K562 (cell line): ENCODE measurements around the gene AFF3. TPM values are rescaled to one million over a fixed set of nuclear protein-coding genes. Genes with fewer than 3 reads are reported as not detected.

ENCODE experiments used
- ATAC-seq: fragments of 200-7000 bp; cut with Tn5 transposase; 3 replicates; pipeline ENCODE4 v1.9.1; 2020; ENCODE audit warnings: moderate library complexity
- BruUV-seq: library from RNA; stranded (reverse); fragments of 400-500 nt; replicated peaks from 2 replicates; lab custom pipeline; 2021; lab: Mats Ljungman, UMichigan
- CTCF ChIA-PET: fragments of 300-600 bp; formaldehyde crosslinking; extraction: SDS; loops from one replicate; lab custom pipeline; 2021; ENCODE audit warnings: low intra/inter-chr PET ratio; lab: Yijun Ruan, JAX
- POLR2A ChIA-PET: fragments of 300-600, 350-650 bp; sonication (Branson Sonifier 250); formaldehyde crosslinking; extraction: SDS; loops from one replicate; lab custom pipeline; 2021; ENCODE audit warnings: antibody characterized with exemption, inconsistent platforms; lab: Yijun Ruan, JAX
- DNase-seq, 4 experiments: peaks; one replicate each; pipeline versions ENCODE4 v3.0.0 to v3.0.0-alpha.2; 2011 to 2018; ENCODE audit warnings: low spot score in 3 of 4, mixed read lengths in 3 of 4; ENCODE audit errors: extremely low read depth in 1 of 4
- FAIRE-seq: peaks from 2 replicates; lab custom pipeline; 2011; peaks lifted over from hg19 to GRCh38; lab: Jason Lieb, UNC
- H2AFZ ChIP-seq: 2 replicates; pipeline ENCODE4 v1.6.0; 2011; ENCODE audit warnings: low read depth, low read length, control low read depth, inconsistent platforms
- H3K27ac ChIP-seq: fragments of 200-600 bp; 3 replicates; pipeline ENCODE4 v1.8.0; 2011; ENCODE audit warnings: low read depth, mild to moderate bottlenecking, control low read depth, inconsistent platforms, low read length, moderate library complexity, mixed read lengths; ENCODE audit errors: extremely low read depth
- H3K27me3 ChIP-seq, 2 experiments: fragments of 300-600 bp in 1 of 2; 2 replicates in 1 of 2; 3 replicates in 1 of 2; pipeline versions ENCODE4 v1.6.0 to v1.8.0; 2011; ENCODE audit warnings: inconsistent platforms in 2 of 2, low read length in 2 of 2, mild to moderate bottlenecking in 1 of 2, mixed read lengths in 1 of 2, moderate library complexity in 1 of 2; ENCODE audit not compliant: control insufficient read depth in 2 of 2, insufficient read depth in 2 of 2
- H3K36me3 ChIP-seq: fragments of 300-600 bp; 3 replicates; pipeline ENCODE4 v1.8.0; 2011; ENCODE audit warnings: mild to moderate bottlenecking, low read length, inconsistent platforms; ENCODE audit not compliant: control insufficient read depth, insufficient read depth
- H3K4me1 ChIP-seq, 2 experiments: fragments of 200-600 bp in 1 of 2; replicated peaks in 1 of 2; 2 replicates in 1 of 2; 3 replicates in 1 of 2; pipeline versions ENCODE4 v1.5.1 to v1.8.0; 2011; ENCODE audit warnings: inconsistent platforms in 2 of 2, low read length in 2 of 2, mild to moderate bottlenecking in 1 of 2, mixed read lengths in 1 of 2, moderate library complexity in 1 of 2; ENCODE audit not compliant: control insufficient read depth in 2 of 2, insufficient read depth in 2 of 2
- H3K4me2 ChIP-seq: 2 replicates; pipeline ENCODE4 v1.6.1; 2011; ENCODE audit warnings: low read length, control low read depth, inconsistent platforms, mixed read lengths; ENCODE audit not compliant: insufficient read depth
- H3K4me3 ChIP-seq: fragments of 200-600 bp; sonication (generic), shearing (Covaris generic); 2 replicates; pipeline ENCODE4 v1.5.1; 2016; ENCODE audit warnings: control low read depth, inconsistent platforms
- H3K79me2 ChIP-seq: fragments of 200-600 bp; 3 replicates; pipeline ENCODE4 v1.8.0; 2011; ENCODE audit warnings: low read length, inconsistent platforms; ENCODE audit not compliant: control insufficient read depth, insufficient read depth
- H3K9ac ChIP-seq, 2 experiments: 2 replicates each; pipeline versions ENCODE4 v1.6.0 to v1.6.1; 2011; ENCODE audit warnings: low read depth in 2 of 2, low read length in 2 of 2, control low read depth in 1 of 2, inconsistent platforms in 1 of 2, mild to moderate bottlenecking in 1 of 2, mixed read lengths in 1 of 2; ENCODE audit not compliant: insufficient read depth in 1 of 2
- H3K9me1 ChIP-seq: one replicate; pipeline ENCODE4 v1.6.0; 2011; ENCODE audit warnings: inconsistent platforms, mild to moderate bottlenecking, low read length, moderate library complexity; ENCODE audit not compliant: control insufficient read depth, insufficient read depth
- H3K9me3 ChIP-seq: replicated peaks from 2 replicates; pipeline ENCODE4 v1.5.1; 2011; ENCODE audit warnings: low read depth, low read length, inconsistent platforms; ENCODE audit not compliant: control insufficient read depth, insufficient read depth
- H4K20me1 ChIP-seq: replicated peaks from 2 replicates; pipeline ENCODE4 v1.6.1; 2011; ENCODE audit warnings: low read length, inconsistent platforms, mixed read lengths; ENCODE audit not compliant: control insufficient read depth, insufficient read depth
- CC2D1A ChIP-seq: fragments of 450-650 bp; IDR thresholded peaks from 2 replicates; pipeline ENCODE4 v1.6.1; 2017; ENCODE audit warnings: mild to moderate bottlenecking
- CGGBP1 ChIP-seq: fragments of 250-450 bp; sonication (Bioruptor Pico); IDR thresholded peaks from 2 replicates; pipeline ENCODE4 v1.9.0; 2021; ENCODE audit warnings: mild to moderate bottlenecking
- CHD1 ChIP-seq: fragments of 200-600 bp; sonication (generic); IDR thresholded peaks from one replicate; pipeline ENCODE4 v1.6.1; 2012; ENCODE audit warnings: mild to moderate bottlenecking, moderate library complexity, low read length, inconsistent platforms
- MTF1 ChIP-seq: fragments of 250-450 bp; sonication (Bioruptor Pico); IDR thresholded peaks from 2 replicates; pipeline ENCODE4 v1.9.0; 2021; ENCODE audit warnings: moderate library complexity, mild to moderate bottlenecking, inconsistent platforms, borderline replicate concordance
- PRPF4 ChIP-seq: fragments of 200-400 bp; formaldehyde crosslinking; IDR thresholded peaks from one replicate; pipeline ENCODE4 v1.6.1; 2017; ENCODE audit warnings: low read length, low read depth, mild to moderate bottlenecking; ENCODE audit not compliant: insufficient read depth, poor library complexity, severe bottlenecking
- RBM14 ChIP-seq: fragments of 200-400 bp; formaldehyde crosslinking; IDR thresholded peaks from 2 replicates; pipeline ENCODE4 v1.6.1; 2018; ENCODE audit warnings: low read depth, mild to moderate bottlenecking, low read length, moderate library complexity, borderline replicate concordance; ENCODE audit not compliant: insufficient read depth
- RBM39 ChIP-seq: fragments of 200-400 bp; formaldehyde crosslinking; optimal IDR thresholded peaks from 2 replicates; pipeline ENCODE3; 2018; ENCODE audit warnings: low read depth, low read length
- TOE1 ChIP-seq, 2 experiments: fragments of 450-650 bp in 1 of 2; sonication (generic) in 1 of 2; formaldehyde crosslinking in 1 of 2; IDR thresholded peaks; 2 replicates each; pipeline versions ENCODE4 v1.7.1 to v1.8.0; 2016 to 2022; ENCODE audit warnings: borderline replicate concordance in 2 of 2, mild to moderate bottlenecking in 2 of 2, antibody characterized with exemption in 1 of 2, inconsistent platforms in 1 of 2, low read depth in 1 of 2, missing genetic modification reagents in 1 of 2, moderate library complexity in 1 of 2
- ZNF695 ChIP-seq: fragments of 450-650 bp; formaldehyde crosslinking; IDR thresholded peaks from 2 replicates; pipeline ENCODE4 v1.4.0; 2020; ENCODE audit warnings: mild to moderate bottlenecking, moderate library complexity
- WGBS: fragments of 100-300 bp; shearing (Covaris generic); methylation state at CpG from one replicate; pipeline ENCODE4 v1.1.6; 2016; ENCODE audit warnings: low coverage, mixed read lengths; ENCODE audit not compliant: insufficient coverage; ENCODE audit errors: missing lambda C conversion rate; 5-methylcytosine and 5-hydroxymethylcytosine counted together
- in situ Hi-C: fragments of 300-500 bp; cut with MboI; formaldehyde crosslinking; loops from 4 replicates; pipeline ENCODE4 v1.15.0; 2018; ENCODE audit warnings: inconsistent platforms, mixed read lengths
- intact Hi-C: fragments of 100-400 bp; cut with micrococcal nuclease; formaldehyde crosslinking; loops from 2 replicates; pipeline ENCODE4 v1.14.2; 2022
- polyA plus RNA-seq, 8 experiments: library from polyadenylated mRNA; depleted of rRNA in 4 of 8; stranded (reverse) in 5 of 8; unstranded in 3 of 8; fragments of >200 nt; fragmentation: Nextera tagmentation in 2 of 8; fragmentation: Illumina TruSeq in 1 of 8; extraction: Ambion mirVana in 2 of 8; extraction: Trizol in 1 of 8; gene quantifications; 2 replicates each; pipeline versions ENCODE4 v1.2.1 to v1.2.3, GENCODE V29; 2011 to 2014; ENCODE audit warnings: inconsistent platforms in 1 of 8, missing spikeins in 1 of 8
- total RNA-seq, 7 experiments: library from RNA; depleted of rRNA in 6 of 7; stranded (reverse); fragments of >200 nt in 6 of 7; fragmentation: Illumina TruSeq in 2 of 7; extraction: Trizol in 2 of 7; gene quantifications; 2 replicates each; pipeline versions ENCODE4 v1.2.1 to v1.2.3, GENCODE V29; 2011 to 2021; ENCODE audit warnings: low replicate concordance in 1 of 7
- TF ChIP-seq, protein P1 (sequence below): fragments of 450-650 bp; IDR thresholded peaks from 2 replicates; pipeline ENCODE4 v1.7.0; 2016; ENCODE audit warnings: borderline replicate concordance
- TF ChIP-seq, protein P2 (sequence below), 2 experiments: fragments of 450-650 bp in 1 of 2; sonication (generic) in 1 of 2; formaldehyde crosslinking in 1 of 2; IDR thresholded peaks; 2 replicates each; pipeline versions ENCODE4 v1.7.1 to v1.9.0; 2016 to 2022; ENCODE audit warnings: inconsistent platforms in 1 of 2, mild to moderate bottlenecking in 1 of 2, missing genetic modification reagents in 1 of 2

AFF3 gene
- total and polyA plus RNA-seq, 9 of the 15 experiments (the other 6 are each of a cell fraction or from before 2014, with no cell fraction given) = 0.02 to 0.11 TPM; not detected in 7

DNA sequence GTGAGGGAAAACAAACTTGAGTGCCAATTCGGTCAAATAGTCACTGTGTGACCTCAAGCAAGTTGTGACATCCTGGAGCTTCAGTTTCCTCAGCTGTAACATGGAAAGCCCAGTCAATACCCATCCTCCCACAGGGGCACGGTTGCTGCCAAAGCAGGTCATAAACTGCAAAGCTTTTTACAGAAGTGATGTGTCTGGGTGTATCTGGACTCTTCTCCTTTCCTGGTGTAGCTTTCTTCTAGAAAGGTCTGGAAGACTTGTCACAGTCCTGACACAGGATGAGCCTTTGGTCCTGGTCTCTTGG lies 4.2 kb upstream of the AFF3 start:
- BruUV-seq = no TSS peak
- ATAC-seq (no peak), DNase-seq (no peak), FAIRE-seq (no peak)
- Histone ChIP-seq H3K9ac (no peak overlapping the region), H2AFZ (no peak overlapping the region), H4K20me1 (0 out of 2 replicates have a peak, but pooled peaks cover 4% of the 10 kb centered on the region), H3K4me3 (no peak overlapping the region), H3K4me2 (no peak overlapping the region), H3K9me1 (no peaks in the 10 kb centered on the region), H3K79me2 (no peaks in the 10 kb centered on the region), H3K4me1 (no peaks in the 10 kb centered on the region), H3K27ac (no peak overlapping the region), H3K36me3 (no peaks in the 10 kb centered on the region), H3K27me3 (peaks cover 2 to 32% of the 10 kb centered on the region in 2 experiments; a peak in 3 of 5 replicates), H3K9me3 (no peaks in the 10 kb centered on the region)
- in situ Hi-C loops (no loop called here), intact Hi-C loops (no loop called here)
- CTCF ChIA-PET = no interaction called here
- WGBS = 0% methylated on average over 2 of the region's 2 CpGs
- POLR2A ChIA-PET = no interaction called here
- TF ChIP-seq, protein P1, sequence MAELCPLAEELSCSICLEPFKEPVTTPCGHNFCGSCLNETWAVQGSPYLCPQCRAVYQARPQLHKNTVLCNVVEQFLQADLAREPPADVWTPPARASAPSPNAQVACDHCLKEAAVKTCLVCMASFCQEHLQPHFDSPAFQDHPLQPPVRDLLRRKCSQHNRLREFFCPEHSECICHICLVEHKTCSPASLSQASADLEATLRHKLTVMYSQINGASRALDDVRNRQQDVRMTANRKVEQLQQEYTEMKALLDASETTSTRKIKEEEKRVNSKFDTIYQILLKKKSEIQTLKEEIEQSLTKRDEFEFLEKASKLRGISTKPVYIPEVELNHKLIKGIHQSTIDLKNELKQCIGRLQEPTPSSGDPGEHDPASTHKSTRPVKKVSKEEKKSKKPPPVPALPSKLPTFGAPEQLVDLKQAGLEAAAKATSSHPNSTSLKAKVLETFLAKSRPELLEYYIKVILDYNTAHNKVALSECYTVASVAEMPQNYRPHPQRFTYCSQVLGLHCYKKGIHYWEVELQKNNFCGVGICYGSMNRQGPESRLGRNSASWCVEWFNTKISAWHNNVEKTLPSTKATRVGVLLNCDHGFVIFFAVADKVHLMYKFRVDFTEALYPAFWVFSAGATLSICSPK = no peak
- TF ChIP-seq CHD1 (no peak), CC2D1A (no peak), TOE1 (IDR thresholded peaks at IDR 0.05; ENCODE audit: borderline replicate concordance) (no peak), TOE1 (CRISPR knock-in tag; IDR thresholded peaks at IDR 0.05; ENCODE audit: borderline replicate concordance, low read depth) (no peak), MTF1 (no peak), RBM14 (no peak), RBM39 (no peak), CGGBP1 (CRISPR knock-in tag) (no peak), PRPF4 (no peak), ZNF695 (no peak)
- TF ChIP-seq, protein P2, sequence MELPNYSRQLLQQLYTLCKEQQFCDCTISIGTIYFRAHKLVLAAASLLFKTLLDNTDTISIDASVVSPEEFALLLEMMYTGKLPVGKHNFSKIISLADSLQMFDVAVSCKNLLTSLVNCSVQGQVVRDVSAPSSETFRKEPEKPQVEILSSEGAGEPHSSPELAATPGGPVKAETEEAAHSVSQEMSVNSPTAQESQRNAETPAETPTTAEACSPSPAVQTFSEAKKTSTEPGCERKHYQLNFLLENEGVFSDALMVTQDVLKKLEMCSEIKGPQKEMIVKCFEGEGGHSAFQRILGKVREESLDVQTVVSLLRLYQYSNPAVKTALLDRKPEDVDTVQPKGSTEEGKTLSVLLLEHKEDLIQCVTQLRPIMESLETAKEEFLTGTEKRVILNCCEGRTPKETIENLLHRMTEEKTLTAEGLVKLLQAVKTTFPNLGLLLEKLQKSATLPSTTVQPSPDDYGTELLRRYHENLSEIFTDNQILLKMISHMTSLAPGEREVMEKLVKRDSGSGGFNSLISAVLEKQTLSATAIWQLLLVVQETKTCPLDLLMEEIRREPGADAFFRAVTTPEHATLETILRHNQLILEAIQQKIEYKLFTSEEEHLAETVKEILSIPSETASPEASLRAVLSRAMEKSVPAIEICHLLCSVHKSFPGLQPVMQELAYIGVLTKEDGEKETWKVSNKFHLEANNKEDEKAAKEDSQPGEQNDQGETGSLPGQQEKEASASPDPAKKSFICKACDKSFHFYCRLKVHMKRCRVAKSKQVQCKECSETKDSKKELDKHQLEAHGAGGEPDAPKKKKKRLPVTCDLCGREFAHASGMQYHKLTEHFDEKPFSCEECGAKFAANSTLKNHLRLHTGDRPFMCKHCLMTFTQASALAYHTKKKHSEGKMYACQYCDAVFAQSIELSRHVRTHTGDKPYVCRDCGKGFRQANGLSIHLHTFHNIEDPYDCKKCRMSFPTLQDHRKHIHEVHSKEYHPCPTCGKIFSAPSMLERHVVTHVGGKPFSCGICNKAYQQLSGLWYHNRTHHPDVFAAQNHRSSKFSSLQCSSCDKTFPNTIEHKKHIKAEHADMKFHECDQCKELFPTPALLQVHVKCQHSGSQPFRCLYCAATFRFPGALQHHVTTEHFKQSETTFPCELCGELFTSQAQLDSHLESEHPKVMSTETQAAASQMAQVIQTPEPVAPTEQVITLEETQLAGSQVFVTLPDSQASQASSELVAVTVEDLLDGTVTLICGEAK (IDR thresholded peaks at IDR 0.05) = no peak
- TF ChIP-seq, protein P2 (CRISPR knock-in tag; IDR thresholded peaks at IDR 0.05) = no peak
